Activated naive CD4-positive, alpha-beta T cell treated with anti-CD3 and anti-CD28 coated beads, Interleukin-2, amount 50 U/mL, for 16 hours (primary cell): ENCODE data around the gene KIAA1755.

Experiments
- DNase-seq: peaks from one replicate; pipeline ENCODE4 v3.0.0-alpha.2; 2020

The KIAA1755 gene, protein sequence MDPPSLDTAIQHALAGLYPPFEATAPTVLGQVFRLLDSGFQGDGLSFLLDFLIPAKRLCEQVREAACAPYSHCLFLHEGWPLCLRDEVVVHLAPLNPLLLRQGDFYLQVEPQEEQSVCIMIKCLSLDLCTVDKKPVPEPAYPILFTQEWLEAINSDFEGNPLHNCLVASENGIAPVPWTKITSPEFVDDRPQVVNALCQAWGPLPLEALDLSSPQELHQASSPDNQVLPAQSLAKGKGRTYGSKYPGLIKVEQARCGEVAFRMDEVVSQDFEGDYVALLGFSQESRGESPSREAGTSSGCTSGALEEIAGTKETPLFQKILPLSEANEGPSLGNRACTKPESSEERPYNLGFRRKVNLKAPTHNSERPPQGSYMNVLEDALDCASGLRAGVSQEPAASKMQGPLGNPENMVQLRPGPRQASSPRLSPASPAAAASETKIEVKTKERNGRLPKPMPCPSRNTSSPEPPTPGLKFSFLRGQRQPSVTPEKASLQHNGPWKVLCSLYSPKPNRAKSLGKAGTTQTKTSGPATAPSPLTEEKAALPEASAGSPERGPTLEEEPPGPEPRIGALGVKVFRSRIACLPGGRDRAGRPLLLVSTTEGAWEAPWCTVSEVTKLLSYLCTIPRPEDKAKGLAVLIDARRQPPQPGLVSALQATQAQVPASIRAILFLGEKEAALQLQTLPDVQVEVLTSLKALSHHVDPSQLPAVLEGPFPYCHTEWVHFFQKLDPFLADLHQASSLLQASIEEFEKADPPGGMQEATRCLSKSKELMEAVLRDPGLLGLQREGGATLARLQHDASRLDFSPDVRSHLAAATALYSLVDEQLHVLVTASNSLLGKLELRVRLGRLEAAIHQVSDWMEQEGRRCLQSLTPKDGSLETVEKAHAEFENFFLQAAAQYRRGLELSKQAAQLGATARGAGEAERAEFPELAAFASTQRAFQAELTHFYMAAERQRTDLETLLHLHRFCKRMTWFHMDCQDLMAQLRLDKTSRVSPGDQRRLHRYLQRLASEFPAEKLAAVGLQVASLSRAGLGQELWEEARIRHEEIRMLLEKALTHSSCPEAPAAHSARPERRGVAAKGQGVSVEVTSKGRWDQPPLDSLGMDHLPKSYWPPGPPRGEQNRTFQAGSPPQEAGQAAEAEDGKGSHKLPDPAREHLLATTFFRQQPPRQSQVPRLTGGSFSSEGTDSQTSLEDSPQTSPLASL

DNA sequence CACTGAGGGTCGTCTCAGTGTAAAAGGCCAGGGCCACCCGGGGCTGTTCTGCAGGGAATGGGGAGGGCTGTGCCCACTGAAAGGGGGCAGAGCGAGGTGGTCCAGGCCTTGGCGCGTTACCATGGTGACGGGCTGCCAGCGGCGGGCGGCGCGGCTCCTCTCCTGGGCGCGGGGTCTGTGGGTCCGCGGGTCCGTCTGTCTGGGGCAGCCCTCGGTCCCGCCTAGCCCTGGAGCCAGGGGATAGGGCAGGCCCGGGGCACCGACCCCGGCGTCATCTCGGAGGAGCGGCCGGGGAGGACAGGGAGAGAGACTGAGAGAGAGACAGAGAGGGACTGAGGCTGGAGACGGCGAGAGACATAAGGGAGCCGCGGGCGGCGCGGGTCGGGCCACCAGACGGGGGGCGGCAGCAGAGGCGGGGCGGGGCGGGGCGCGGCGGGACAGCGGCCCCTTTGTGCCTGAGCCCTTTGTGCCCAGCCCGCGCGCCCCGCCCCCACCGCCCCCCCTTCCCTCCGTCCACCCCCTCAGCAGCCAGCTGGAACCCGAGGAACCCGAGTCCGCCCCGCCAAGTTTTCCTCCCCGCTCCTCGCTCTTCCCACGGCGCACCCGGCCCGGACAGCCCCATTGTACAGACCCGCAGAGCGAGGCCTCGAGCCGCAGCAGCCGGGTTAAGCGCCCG, at the start of gene KIAA1755:
TSS of gene KIAA1755 (minus strand) at position 358 of the 676 bp plus-strand sequence. CDS start at position 123, 235 bp downstream.
- no peak for DNase-seq

GRCh38 chr20:38308447-38308846, 47.9 kb upstream of the KIAA1755 start:
- DNase-seq: no peak

DNA sequence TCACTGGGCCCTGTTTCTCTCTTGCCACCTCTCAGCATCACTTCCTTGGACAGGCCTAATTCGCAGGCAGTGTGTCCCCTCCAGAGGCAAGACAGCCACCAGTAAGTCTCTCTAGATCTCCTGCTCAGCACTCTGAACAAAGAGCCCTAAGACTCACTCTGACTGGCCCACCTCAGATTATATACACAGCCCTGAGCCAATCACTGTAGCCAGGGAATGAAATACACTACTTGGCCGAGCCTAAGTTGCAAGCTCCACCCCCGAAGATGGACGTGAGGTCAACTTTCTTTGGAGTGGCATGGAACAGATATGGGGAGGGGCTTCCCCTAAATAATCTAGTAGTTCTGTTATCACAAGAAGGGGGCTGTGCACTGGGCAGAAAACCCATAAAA, 47.5 kb upstream of the KIAA1755 start:
- DNase-seq: no peak

DNA sequence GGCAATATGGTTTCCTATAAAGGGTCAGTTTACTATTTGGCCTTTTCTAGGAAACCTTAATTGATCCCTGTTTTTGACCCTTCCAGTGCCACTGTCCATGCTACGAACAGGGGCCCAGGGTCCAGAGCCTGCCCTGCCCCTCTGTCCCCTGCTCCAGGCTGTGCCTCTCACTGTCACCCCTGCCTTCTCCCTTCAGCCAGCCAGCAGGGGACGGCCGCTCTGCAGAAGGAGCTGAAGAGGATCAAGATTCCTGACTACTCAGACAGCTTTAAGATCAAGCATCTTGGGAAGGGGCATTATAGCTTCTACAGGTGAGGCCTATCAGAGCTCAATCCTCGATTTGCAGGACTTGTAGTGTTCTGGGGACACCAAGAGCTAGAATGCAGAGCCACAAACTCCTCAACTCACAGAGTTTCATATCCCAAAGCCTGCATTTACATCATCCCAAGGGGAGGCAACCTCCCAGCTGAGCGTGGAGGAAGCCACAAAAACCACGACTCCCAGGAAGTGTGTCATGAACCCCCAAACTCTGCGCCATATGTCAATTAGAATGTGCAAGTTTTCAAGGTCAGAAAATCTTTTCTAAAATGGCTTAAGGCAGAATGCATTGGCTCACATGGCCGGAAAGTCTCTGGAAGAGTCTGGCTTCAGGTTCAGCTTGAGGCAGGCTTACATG, 47.0 kb upstream of the KIAA1755 start:
- DNase-seq: no peak

DNA sequence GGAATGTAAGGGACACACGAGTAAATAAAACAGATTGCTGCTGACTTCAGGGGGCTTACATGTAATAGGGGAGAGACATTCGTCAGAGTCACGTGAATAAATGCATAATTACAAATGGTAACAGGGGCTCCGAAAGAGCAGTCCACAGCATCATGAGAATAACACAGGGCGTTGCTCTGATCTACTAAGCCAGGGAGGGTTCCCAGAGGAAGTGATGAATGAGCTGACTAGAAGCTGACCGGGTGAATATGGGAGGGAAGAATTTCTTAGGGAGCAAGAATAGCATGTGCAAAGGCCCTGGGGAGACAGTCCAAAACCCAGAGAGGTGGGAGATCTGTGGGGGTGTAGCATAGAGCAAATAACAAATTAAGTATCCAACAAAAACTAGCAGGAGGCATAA, 45.8 kb upstream of the KIAA1755 start:
- no peak for DNase-seq

DNA sequence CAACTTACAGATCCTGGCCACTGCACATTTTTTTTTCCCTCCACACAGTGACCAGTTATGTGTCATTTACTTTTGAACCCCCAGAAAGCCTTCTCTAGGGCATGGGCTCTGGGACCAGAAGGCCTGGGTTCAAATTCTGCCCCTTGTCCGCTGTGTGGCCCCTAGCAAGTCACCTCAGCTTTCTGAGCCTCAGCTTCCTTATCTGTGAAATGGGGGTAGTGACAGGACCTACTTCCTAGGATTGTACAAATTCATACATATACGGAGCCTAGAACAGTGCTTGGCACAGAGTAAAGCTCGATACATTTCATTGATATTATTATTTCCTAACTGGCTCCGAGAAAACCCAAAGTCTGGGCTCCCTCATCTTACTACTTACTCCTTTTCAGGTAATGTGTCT, 45.0 kb upstream of the KIAA1755 start:
- DNase-seq: no peak

GRCh38 chr20:38304845-38305447, 44.4 kb upstream of the KIAA1755 start:
- DNase-seq: no peak

- DNase-seq: no peak
Measured at GRCh38 chr20:38303908-38304379, 43.4 kb upstream of the KIAA1755 start, which contains the start of gene BPI. Gene BPI, plus strand, starts transcription at chr20:38304156. Its CDS starts 68 bp downstream, at chr20:38304224.

DNA sequence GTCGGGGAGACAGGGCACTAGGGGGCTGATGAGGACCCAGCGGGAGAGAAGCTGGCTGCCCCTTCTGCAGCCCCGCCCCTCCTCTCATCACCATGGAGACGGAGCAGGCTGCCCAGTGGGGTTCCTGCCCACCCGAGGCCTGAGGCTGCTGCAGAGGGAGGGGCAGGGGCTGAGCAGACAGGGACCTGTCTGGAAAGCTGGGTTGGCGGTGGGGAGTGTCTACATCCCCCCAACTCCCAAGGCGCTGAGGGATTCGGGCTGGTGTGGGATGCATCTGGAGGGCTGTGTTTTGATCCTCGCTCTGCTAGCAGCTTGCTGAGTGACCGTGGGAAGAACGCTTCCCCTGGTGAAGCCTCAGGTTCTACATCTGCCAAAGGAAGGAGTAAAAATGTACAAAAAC, 42.3 kb upstream of the KIAA1755 start:
- no peak for DNase-seq

GRCh38 chr20:38301309-38301708, 40.8 kb upstream of the KIAA1755 start:
- no peak for DNase-seq

GRCh38 chr20:38300438-38300837, 39.9 kb upstream of the KIAA1755 start:
- DNase-seq: no peak

- DNase-seq: no peak
Measured at GRCh38 chr20:38299963-38300362, 39.4 kb upstream of the KIAA1755 start.

DNA sequence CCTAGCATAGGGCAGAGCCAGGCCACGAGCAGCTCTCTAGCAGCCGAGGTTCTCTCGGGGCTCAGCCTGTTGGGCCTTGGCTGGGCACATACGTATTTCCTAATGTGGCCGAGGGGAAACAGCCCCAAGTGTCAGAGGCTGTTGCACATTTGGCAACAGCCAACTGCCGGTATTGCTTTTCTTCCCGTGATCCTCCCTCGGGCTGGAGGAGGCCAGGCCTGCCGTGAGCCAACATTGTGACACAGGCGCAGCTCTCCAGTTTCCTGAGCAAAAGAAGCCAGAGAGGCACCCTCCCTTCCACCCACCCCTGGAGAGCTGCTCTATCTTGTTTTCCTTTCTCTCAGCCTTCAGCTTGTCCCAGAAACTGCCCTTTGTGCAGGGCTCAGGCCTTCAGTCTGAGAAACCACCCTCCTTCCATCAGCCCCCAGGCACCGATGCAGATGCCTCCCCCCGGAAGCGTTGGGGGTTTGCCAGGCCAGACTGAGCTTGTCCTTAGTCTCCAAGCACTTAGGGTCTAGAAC, 38.3 kb upstream of the KIAA1755 start:
- DNase-seq: no peak

GRCh38 chr20:38297916-38298674, 37.6 kb upstream of the KIAA1755 start:
- DNase-seq: no peak

DNA sequence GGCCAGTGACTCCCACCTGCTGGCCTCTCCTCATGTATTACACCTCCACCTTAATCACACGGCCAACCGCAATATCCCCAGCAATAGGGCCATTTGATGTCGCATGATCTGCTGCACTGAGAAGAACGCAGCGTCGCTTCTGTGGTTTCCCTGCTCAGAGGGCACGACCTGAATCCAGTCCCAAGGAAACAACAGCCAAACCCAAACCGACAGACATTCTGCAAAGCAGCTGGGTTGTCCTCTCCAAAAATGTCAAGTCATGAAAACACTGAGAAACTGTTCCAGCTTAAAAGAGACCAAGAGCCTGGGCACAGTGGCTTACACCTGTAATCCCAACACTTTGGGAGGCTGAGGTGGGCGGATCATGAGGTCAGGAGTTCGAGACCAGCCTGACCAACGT, 35.9 kb upstream of the KIAA1755 start:
- no peak for DNase-seq

DNA sequence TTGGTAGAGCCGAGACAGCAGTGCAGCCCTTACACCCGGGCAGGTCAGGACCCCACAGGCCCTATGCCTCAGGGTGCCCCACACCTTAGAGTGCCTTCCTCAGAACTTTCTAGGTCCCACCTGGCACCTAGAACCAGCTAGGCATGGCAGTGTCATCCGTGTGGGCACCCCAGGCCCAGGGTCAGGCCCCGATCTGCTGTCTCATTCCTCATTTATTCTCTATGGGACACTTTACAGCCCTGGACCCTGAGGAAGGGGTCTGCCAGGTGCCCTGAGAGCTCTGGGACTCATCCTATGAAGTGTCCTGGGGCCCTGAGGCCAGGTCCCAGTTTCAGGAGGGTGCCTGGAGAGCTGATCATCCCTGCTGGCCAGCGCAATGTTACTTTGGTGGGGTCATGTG, 35.3 kb upstream of the KIAA1755 start:
- DNase-seq: no peak

- no peak for DNase-seq
Measured at GRCh38 chr20:38294076-38294591, 33.6 kb upstream of the KIAA1755 start.

- no peak for DNase-seq
Measured at GRCh38 chr20:38293491-38294065, 33.0 kb upstream of the KIAA1755 start.

DNA sequence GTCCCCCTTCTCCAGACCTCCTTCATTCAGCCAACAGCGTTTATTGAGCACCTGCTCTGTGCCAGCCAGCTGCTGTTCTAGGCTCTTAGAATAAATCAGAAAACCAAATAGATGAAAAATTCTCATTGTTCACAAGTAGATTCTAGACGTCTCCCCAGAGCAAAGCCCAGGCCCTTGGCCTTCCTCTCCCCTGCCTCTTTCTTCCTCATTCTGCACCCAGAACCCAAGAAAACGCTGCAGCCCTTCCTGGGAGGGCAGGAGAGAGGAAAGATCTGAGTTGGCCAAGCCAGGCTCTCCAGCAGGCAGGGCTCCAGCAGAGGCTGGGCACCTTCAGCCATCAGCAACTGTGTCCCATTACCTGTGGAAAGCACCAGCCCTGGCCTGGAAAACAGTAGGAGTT, 31.4 kb upstream of the KIAA1755 start:
- DNase-seq: no peak
